ENCODE measurements around the gene KLHL29. TPM values are rescaled to one million over a fixed set of nuclear protein-coding genes. Genes with fewer than 3 reads are reported as not detected.

KLHL29 gene
- total RNA-seq, 6 experiments from 2014 or later, result 1.2 to 10.2 (median 6.4) TPM

GRCh38 chr2:23420091-23420839 lies 35.3 kb downstream of the KLHL29 start:
- Histone ChIP-seq H3K27me3 (no peaks in the 10 kb centered on the region), H3K36me3 (no peaks in the 10 kb centered on the region), H3K4me1 (no peaks in the 10 kb centered on the region), H3K4me3 (no peak overlapping the region), H3K27ac (no peak overlapping the region), H3K9me3 (no peaks in the 10 kb centered on the region)
- TF ChIP-seq, protein P1, sequence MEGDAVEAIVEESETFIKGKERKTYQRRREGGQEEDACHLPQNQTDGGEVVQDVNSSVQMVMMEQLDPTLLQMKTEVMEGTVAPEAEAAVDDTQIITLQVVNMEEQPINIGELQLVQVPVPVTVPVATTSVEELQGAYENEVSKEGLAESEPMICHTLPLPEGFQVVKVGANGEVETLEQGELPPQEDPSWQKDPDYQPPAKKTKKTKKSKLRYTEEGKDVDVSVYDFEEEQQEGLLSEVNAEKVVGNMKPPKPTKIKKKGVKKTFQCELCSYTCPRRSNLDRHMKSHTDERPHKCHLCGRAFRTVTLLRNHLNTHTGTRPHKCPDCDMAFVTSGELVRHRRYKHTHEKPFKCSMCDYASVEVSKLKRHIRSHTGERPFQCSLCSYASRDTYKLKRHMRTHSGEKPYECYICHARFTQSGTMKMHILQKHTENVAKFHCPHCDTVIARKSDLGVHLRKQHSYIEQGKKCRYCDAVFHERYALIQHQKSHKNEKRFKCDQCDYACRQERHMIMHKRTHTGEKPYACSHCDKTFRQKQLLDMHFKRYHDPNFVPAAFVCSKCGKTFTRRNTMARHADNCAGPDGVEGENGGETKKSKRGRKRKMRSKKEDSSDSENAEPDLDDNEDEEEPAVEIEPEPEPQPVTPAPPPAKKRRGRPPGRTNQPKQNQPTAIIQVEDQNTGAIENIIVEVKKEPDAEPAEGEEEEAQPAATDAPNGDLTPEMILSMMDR (IDR thresholded peaks at IDR 0.05), result no peak
- TF ChIP-seq POLR2A (IDR thresholded peaks at IDR 0.05), result no peak
- WGBS (ENCODE audit: insufficient coverage, low coverage, low lambda C conversion rate, missing lambda C conversion rate), result 95% methylated on average over 19 of the region's 26 CpGs
- ATAC-seq, result no peak
- no peak for DNase-seq
- intact Hi-C loops (cut with DNase I), result no loop called here

GRCh38 chr2:23420840-23421476 lies 36.0 kb downstream of the KLHL29 start:
- DNase-seq, result no peak
- Histone ChIP-seq H3K36me3 (no peaks in the 10 kb centered on the region), H3K4me1 (peaks cover 0 to 5% (median 0%) of the 10 kb centered on the region in 4 donors), H3K4me3 (no peak overlapping the region), H3K9me3 (no peaks in the 10 kb centered on the region), H3K27ac (no peak overlapping the region), H3K27me3 (no peaks in the 10 kb centered on the region)
- no peak for ATAC-seq
- WGBS (ENCODE audit: insufficient coverage, low coverage, low lambda C conversion rate, missing lambda C conversion rate), result 79% methylated on average over 2 of the region's 9 CpGs
- intact Hi-C loops (cut with DNase I), result no loop called here
- TF ChIP-seq POLR2A (IDR thresholded peaks at IDR 0.05), result no peak
- TF ChIP-seq, protein P1 (IDR thresholded peaks at IDR 0.05), result no peak

DNA sequence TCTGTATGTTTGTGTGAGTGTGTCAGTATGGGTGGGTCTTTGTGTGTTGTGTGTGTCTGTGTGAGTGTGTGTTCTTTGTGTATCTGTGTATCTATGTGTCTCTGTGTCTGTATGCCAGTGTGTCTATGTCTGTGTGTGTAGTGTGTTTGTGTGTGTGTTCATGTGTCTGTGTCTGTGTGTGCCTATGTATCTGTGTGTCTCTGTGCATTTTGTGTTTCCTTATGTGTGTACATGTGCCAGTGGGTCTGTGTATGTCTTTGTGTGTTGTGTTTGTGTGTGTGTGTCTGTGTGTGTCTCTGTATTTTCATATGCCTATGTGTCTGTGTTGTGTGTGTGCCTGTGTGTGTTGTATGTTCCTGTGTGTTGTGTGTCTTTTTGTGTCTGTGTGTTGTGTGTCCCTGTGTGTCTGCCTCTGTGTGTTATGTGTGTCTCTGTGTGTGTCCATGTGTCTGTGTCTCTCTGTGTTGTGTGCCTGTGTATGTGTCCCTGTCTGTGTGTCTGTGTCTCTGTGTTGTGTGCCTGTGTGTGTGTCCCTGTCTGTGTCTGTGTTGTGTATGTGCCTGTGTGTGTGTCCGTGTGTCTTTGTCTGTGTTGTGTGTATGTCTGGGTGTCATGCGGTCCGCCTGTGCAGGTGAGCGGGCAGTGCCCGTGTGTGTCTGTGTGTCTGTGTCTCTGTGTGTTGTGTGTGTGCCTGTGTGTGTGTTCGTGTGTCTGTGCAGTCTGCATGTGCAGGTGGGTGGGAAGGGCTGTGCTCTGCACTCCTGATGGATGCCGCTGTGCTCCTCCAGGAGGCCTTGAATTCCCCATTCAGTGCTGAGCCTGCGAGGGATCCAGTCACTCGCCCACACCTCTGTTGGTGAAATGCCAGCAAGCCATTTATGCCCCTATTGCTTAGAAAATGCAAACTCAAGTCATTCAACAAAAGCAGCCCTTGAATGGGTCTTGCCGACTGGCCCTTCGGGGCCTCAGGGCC lies 37.4 kb downstream of the KLHL29 start:
- no peak overlapping the region for H3K4me3 ChIP-seq
- intact Hi-C loops (cut with DNase I), result no loop called here
- H3K4me1 ChIP-seq, result peaks cover 0 to 5% (median 0%) of the 10 kb centered on the region in 4 donors
- H3K27ac ChIP-seq, result no peak overlapping the region
- ATAC-seq (no peak), DNase-seq (no peak)
- WGBS (ENCODE audit: insufficient coverage, low coverage, low lambda C conversion rate, missing lambda C conversion rate), result 40% methylated on average over 1 of the region's 11 CpGs
- TF ChIP-seq, protein P1 (IDR thresholded peaks at IDR 0.05), result no peak
- no peak for TF ChIP-seq POLR2A (IDR thresholded peaks at IDR 0.05)
- H3K9me3 ChIP-seq, result no peaks in the 10 kb centered on the region
- H3K36me3 ChIP-seq, result no peaks in the 10 kb centered on the region
- H3K27me3 ChIP-seq, result no peaks in the 10 kb centered on the region

- H3K36me3 ChIP-seq, result no peaks in the 10 kb centered on the region
- TF ChIP-seq, protein P1 (IDR thresholded peaks at IDR 0.05), result no peak
- no peak for TF ChIP-seq POLR2A (IDR thresholded peaks at IDR 0.05)
- WGBS (ENCODE audit: insufficient coverage, low coverage, low lambda C conversion rate, missing lambda C conversion rate), result 82% methylated on average over 12 of the region's 31 CpGs
- no peaks in the 10 kb centered on the region for H3K9me3 ChIP-seq
- H3K4me3 ChIP-seq, result no peak overlapping the region
- intact Hi-C loops (cut with DNase I), result no loop called here
- peaks cover 0 to 5% (median 0%) of the 10 kb centered on the region in 4 donors for H3K4me1 ChIP-seq
- H3K27me3 ChIP-seq, result no peaks in the 10 kb centered on the region
- ATAC-seq (no peak), DNase-seq (no peak)
- no peak overlapping the region for H3K27ac ChIP-seq
Observed at GRCh38 chr2:23423062-23423872, 38.3 kb downstream of the KLHL29 start.
